GM23338 (cell line): ENCODE measurements around the gene RFC3. TPM values are rescaled to one million over a fixed set of nuclear protein-coding genes. Genes with fewer than 3 reads are reported as not detected.

Source experiments
- ATAC-seq: fragments of 200-7000 bp; cut with Tn5 transposase; 3 replicates; pipeline ENCODE4 v1.9.1; 2020
- DNase-seq: peaks from one replicate; pipeline ENCODE4 v3.0.0-alpha.2; 2015; ENCODE audit warnings: low spot score
- H2AFZ ChIP-seq: fragments of 200-600 bp; sonication (generic); 2 replicates; pipeline ENCODE4 v1.8.0; 2016; ENCODE audit warnings: antibody characterized with exemption, mild to moderate bottlenecking, moderate library complexity
- H3F3A ChIP-seq: fragments of 200-600 bp; sonication (generic); replicated peaks from 2 replicates; pipeline ENCODE4 v1.8.0; 2017; ENCODE audit warnings: antibody characterized with exemption, mixed run types, low read depth
- H3K27ac ChIP-seq: fragments of 200-600 bp; sonication (generic); 2 replicates; pipeline ENCODE4 v1.6.1; 2016; ENCODE audit warnings: low read depth
- H3K27me3 ChIP-seq: fragments of 200-600 bp; sonication (generic); 2 replicates; pipeline ENCODE4 v1.8.0; 2016; ENCODE audit warnings: mild to moderate bottlenecking, mixed run types, moderate library complexity; ENCODE audit not compliant: insufficient read depth
- H3K36me3 ChIP-seq: fragments of 200-600 bp; sonication (generic); 2 replicates; pipeline ENCODE4 v1.8.0; 2016; ENCODE audit warnings: mild to moderate bottlenecking; ENCODE audit not compliant: insufficient read depth
- H3K4me1 ChIP-seq: fragments of 200-600 bp; sonication (generic); 2 replicates; pipeline ENCODE4 v1.8.0; 2016; ENCODE audit warnings: mild to moderate bottlenecking, moderate library complexity; ENCODE audit not compliant: insufficient read depth
- H3K4me2 ChIP-seq: fragments of 200-600 bp; sonication (generic); 2 replicates; pipeline ENCODE4 v1.7.1; 2017; ENCODE audit warnings: mixed run types
- H3K4me3 ChIP-seq: fragments of 200-600 bp; sonication (generic); 2 replicates; pipeline ENCODE4 v1.6.1; 2016; ENCODE audit warnings: mixed run types
- H3K79me2 ChIP-seq: fragments of 200-600 bp; sonication (generic); replicated peaks from 2 replicates; pipeline ENCODE4 v1.8.0; 2017; ENCODE audit warnings: mild to moderate bottlenecking; ENCODE audit not compliant: insufficient read depth
- H3K9me2 ChIP-seq: fragments of 200-600 bp; sonication (generic); 2 replicates; pipeline ENCODE4 v1.8.0; 2017; ENCODE audit not compliant: insufficient read depth
- H4K20me1 ChIP-seq: fragments of 200-600 bp; sonication (generic); replicated peaks from 2 replicates; pipeline ENCODE4 v1.8.0; 2017; ENCODE audit warnings: mild to moderate bottlenecking; ENCODE audit not compliant: insufficient read depth
- H3K27ac Mint-ChIP-seq: 2 replicates; pipeline ENCODE4 v1.8.0; 2020; ENCODE audit warnings: inconsistent platforms, mild to moderate bottlenecking, moderate library complexity, mixed read lengths
- H3K27me3 Mint-ChIP-seq: 3 replicates; pipeline ENCODE4 v1.8.0; 2022; ENCODE audit warnings: low read depth, mild to moderate bottlenecking, moderate library complexity, mixed read lengths, inconsistent platforms; ENCODE audit not compliant: insufficient read depth, poor library complexity
- H3K36me3 Mint-ChIP-seq: 3 replicates; pipeline ENCODE4 v1.8.0; 2021; ENCODE audit warnings: low read depth, mild to moderate bottlenecking, inconsistent platforms, moderate library complexity, mixed read lengths
- H3K4me1 Mint-ChIP-seq: 3 replicates; pipeline ENCODE4 v1.8.0; 2020; ENCODE audit warnings: mild to moderate bottlenecking, inconsistent platforms, mixed read lengths
- H3K4me3 Mint-ChIP-seq: 3 replicates; pipeline ENCODE4 v1.8.0; 2021; ENCODE audit warnings: moderate library complexity, mild to moderate bottlenecking, inconsistent platforms, mixed read lengths
- H3K9me3 Mint-ChIP-seq: 3 replicates; pipeline ENCODE4 v1.8.0; 2020; ENCODE audit warnings: moderate library complexity, mild to moderate bottlenecking, inconsistent platforms, mixed read lengths
- CREB1 ChIP-seq: fragments of 250-450 bp; sonication (Bioruptor Pico); IDR thresholded peaks from 2 replicates; pipeline ENCODE4 v1.5.0; 2020; ENCODE audit warnings: low read depth, mild to moderate bottlenecking, moderate library complexity
- CTCF ChIP-seq, 2 experiments: fragments of 200-600 bp in 1 of 2; sonication (generic) in 1 of 2; conservative IDR thresholded peaks; 2 replicates each; pipeline versions ENCODE4 v1.5.1 to v1.6.1; 2016 to 2017; ENCODE audit warnings: antibody characterized with exemption in 2 of 2, low read depth in 2 of 2, mild to moderate bottlenecking in 2 of 2, moderate library complexity in 1 of 2
- ETS1 ChIP-seq: IDR thresholded peaks from 2 replicates; pipeline ENCODE4 v1.6.1; 2016; ENCODE audit warnings: antibody characterized with exemption
- EZH2 ChIP-seq: fragments of 200-600 bp; sonication (generic); IDR thresholded peaks from one replicate; pipeline ENCODE4 v1.8.0; 2017; ENCODE audit warnings: antibody characterized with exemption, mild to moderate bottlenecking, low read depth; ENCODE audit not compliant: unreplicated experiment
- EZH2phosphoT487 ChIP-seq: fragments of 200-600 bp; sonication (generic); IDR thresholded peaks from one replicate; pipeline ENCODE4 v1.8.1; 2018; ENCODE audit warnings: antibody characterized with exemption; ENCODE audit not compliant: unreplicated experiment
- JUNB ChIP-seq: IDR thresholded peaks from one replicate; pipeline ENCODE4 v1.6.1; 2016; ENCODE audit warnings: antibody characterized with exemption; ENCODE audit not compliant: unreplicated experiment
- NANOG ChIP-seq: IDR thresholded peaks from 2 replicates; pipeline ENCODE4 v1.6.1; 2016; ENCODE audit warnings: antibody characterized with exemption, borderline replicate concordance
- POLR2AphosphoS5 ChIP-seq: IDR thresholded peaks from 2 replicates; pipeline ENCODE4 v1.6.1; 2016; ENCODE audit warnings: antibody characterized with exemption, low read depth
- REST ChIP-seq: IDR thresholded peaks from one replicate; pipeline ENCODE4 v1.6.1; 2018; ENCODE audit warnings: antibody characterized with exemption; ENCODE audit not compliant: unreplicated experiment
- STAT1 ChIP-seq: IDR thresholded peaks from one replicate; pipeline ENCODE4 v1.6.1; 2016; ENCODE audit warnings: antibody characterized with exemption; ENCODE audit not compliant: unreplicated experiment
- ZNF114 ChIP-seq: fragments of 250-450 bp; sonication (Bioruptor Pico); IDR thresholded peaks from 2 replicates; pipeline ENCODE4 v1.5.0; 2020; ENCODE audit warnings: mild to moderate bottlenecking, moderate library complexity
- ZNF331 ChIP-seq: fragments of 250-450 bp; sonication (Bioruptor Pico); IDR thresholded peaks from 2 replicates; pipeline ENCODE4 v1.5.0; 2020; ENCODE audit warnings: low read depth, mild to moderate bottlenecking, moderate library complexity
- ZNF462 ChIP-seq: fragments of 250-450 bp; sonication (Bioruptor Pico); IDR thresholded peaks from 2 replicates; pipeline ENCODE4 v1.5.0; 2020; ENCODE audit warnings: mild to moderate bottlenecking, moderate library complexity
- polyA plus RNA-seq: library from polyadenylated mRNA; unstranded; fragments of >200 nt; fragmentation: Nextera tagmentation; extraction: Ambion mirVana; gene quantifications from 2 replicates; pipeline ENCODE4 v1.2.1, GENCODE V29; 2016
- total RNA-seq: library from RNA; depleted of rRNA; stranded (reverse); fragments of >200 nt; shearing (Covaris generic); gene quantifications from 2 replicates; pipeline ENCODE4 v1.2.3, GENCODE V29; 2014

RFC3 gene
- total and polyA plus RNA-seq, 2 experiments from 2014 or later = 48.7 to 75.5 TPM

GRCh38 chr13:33787051-33787591, 30.8 kb upstream of the RFC3 start:
- TF ChIP-seq EZH2 (no peak), CREB1 (CRISPR knock-in tag) (no peak), REST (no peak), ETS1 (no peak), STAT1 (no peak), ZNF114 (CRISPR knock-in tag) (no peak), JUNB (no peak), POLR2AphosphoS5 (no peak), NANOG (no peak), EZH2phosphoT487 (no peak), ZNF462 (CRISPR knock-in tag) (no peak), CTCF (conservative IDR thresholded peaks at IDR 0.05; ENCODE audit: low read depth in 2 of 2) (no peak), ZNF331 (no peak)
- Histone ChIP-seq H3K27ac (no peak overlapping the region), H4K20me1 (no peaks in the 10 kb centered on the region), H3K36me3 (no peaks in the 10 kb centered on the region), H3K4me2 (no peak overlapping the region), H2AFZ (0 out of 2 replicates have a peak overlapping the region, but pooled peaks have one; percentile 19), H3K4me1 (no peaks in the 10 kb centered on the region; the same call in none of the 2 replicates), H3K9me2 (peaks cover 3% of the 10 kb centered on the region; the same call in 1 of the 2 replicates), H3K79me2 (no peaks in the 10 kb centered on the region), H3K4me3 (no peak overlapping the region), H3K27me3 (no peaks in the 10 kb centered on the region), H3F3A (no peaks in the 10 kb centered on the region)
- no peak overlapping the region for H3K27ac Mint-ChIP-seq
- peaks cover 4% of the 10 kb centered on the region; the same call in 2 of the 3 replicates for H3K9me3 Mint-ChIP-seq
- H3K27me3 Mint-ChIP-seq = peaks cover 5% of the 10 kb centered on the region
- no peak for ATAC-seq
- H3K36me3 Mint-ChIP-seq = peaks cover 3% of the 10 kb centered on the region; the same call in 2 of the 3 replicates
- no peak for DNase-seq
- H3K4me3 Mint-ChIP-seq = no peak overlapping the region
- peaks cover 13% of the 10 kb centered on the region for H3K4me1 Mint-ChIP-seq
